ENCODE measurements around the gene ELOVL6.

Gene ELOVL6

GRCh38 chr4:110128472-110128919 is 69.9 kb downstream of the ELOVL6 start:
- no peak overlapping the region for H3K27ac ChIP-seq
- H3K4me3 ChIP-seq, result no peak overlapping the region
- DNase-seq (ENCODE audit: low spot score), result no peak
- no peak for TF ChIP-seq CTCF (IDR thresholded peaks at IDR 0.05)

GRCh38 chr4:110128029-110128428 is 70.4 kb downstream of the ELOVL6 start:
- DNase-seq (ENCODE audit: low spot score), result no peak
- TF ChIP-seq CTCF (IDR thresholded peaks at IDR 0.05), result no peak
- Histone ChIP-seq H3K27ac (no peak overlapping the region), H3K4me3 (no peak overlapping the region)

GRCh38 chr4:110124711-110125110 is 73.7 kb downstream of the ELOVL6 start:
- Histone ChIP-seq H3K27ac (no peak overlapping the region), H3K4me3 (no peak overlapping the region)
- no peak for TF ChIP-seq CTCF (IDR thresholded peaks at IDR 0.05)
- no peak for DNase-seq (ENCODE audit: low spot score)

- no peak for TF ChIP-seq CTCF (IDR thresholded peaks at IDR 0.05)
- no peak for DNase-seq (ENCODE audit: low spot score)
- no peak overlapping the region for H3K27ac ChIP-seq
- H3K4me3 ChIP-seq, result no peak overlapping the region
These were observed 76.2 kb downstream of the ELOVL6 start for GRCh38 chr4:110122201-110122600.

- H3K4me3 ChIP-seq, result no peak overlapping the region
- no peak for TF ChIP-seq CTCF (IDR thresholded peaks at IDR 0.05)
- no peak overlapping the region for H3K27ac ChIP-seq
- no peak for DNase-seq (ENCODE audit: low spot score)
These were observed 77.9 kb downstream of the ELOVL6 start for GRCh38 chr4:110120506-110120905.

- H3K4me3 ChIP-seq, result no peak overlapping the region
- no peak overlapping the region for H3K27ac ChIP-seq
- no peak for TF ChIP-seq CTCF (IDR thresholded peaks at IDR 0.05)
- DNase-seq (ENCODE audit: low spot score), result no peak
These were observed 78.5 kb downstream of the ELOVL6 start for GRCh38 chr4:110119880-110120279.

- no peak for TF ChIP-seq CTCF (IDR thresholded peaks at IDR 0.05)
- no peak for DNase-seq (ENCODE audit: low spot score)
- H3K27ac ChIP-seq, result no peak overlapping the region
- H3K4me3 ChIP-seq, result no peak overlapping the region
These were observed 79.1 kb downstream of the ELOVL6 start for GRCh38 chr4:110119337-110119736.
